ENCODE results near the gene DCLK2.
"Not testable (repeated sequence)": the region's sequence is repeated elsewhere in the genome, so short reads cannot be mapped to it uniquely, and the experiment has no call there.

The DCLK2 gene

DNA sequence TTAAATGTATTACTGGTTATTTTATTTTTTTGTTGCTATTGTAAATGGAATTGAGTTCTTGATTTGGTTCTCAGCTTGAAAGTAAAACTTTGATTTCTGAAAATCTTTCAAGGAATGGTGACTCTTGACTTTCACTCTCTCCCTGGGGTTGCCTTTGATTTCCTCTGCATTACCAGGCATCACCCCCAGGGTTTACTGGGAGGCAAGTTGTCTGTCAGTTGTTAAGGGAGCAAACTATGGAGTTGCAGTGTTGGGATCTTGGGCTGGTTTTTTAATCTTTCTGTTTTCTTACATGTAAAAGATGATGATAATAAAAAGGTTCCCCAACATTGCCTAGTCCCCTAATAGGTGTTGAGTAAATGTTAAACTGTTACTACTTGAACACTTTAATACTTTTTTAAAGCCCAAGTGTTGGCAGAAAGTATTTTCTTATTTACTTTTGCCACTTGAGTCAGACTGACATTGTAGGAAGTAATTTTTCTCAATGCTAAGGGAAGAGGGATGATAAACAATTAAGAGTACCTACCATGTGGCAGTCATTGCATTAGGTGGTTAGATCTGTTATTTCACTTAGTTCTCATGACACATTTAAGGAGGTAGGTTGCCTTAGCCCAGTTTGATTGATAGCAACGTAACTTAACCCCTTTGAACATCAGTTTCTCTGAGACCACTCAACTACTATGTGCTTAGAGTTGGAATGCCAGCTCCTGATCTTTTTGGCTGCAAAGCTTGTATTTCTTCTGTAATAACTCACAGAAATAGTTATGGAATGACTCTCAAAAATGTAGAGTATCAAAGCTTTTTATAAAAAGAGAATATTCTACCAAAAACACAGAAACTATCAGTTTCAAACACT is 67.1 kb downstream of the DCLK2 start:
- in situ Hi-C loops (cut with HindIII; ENCODE audit: low sequenced_read_pairs), result no loop called here

DNA sequence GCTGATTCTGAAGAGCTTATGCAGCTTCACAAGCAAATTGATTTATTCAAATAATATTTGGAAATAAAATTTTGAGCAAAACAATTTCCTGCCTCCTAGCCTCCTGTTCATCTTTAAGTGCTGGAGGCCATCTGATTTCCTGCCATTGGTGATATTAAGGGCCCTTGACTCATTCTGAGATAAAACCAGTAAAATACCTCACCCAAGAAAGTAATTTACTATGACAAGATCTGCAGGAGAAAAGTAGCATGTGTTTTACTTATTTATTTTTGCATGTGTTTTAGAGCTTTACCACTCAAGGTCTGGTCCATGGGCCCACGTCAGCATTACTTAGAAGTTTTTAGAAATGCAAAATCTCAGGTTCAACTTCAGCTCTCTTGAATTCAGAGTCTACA is 67.7 kb downstream of the DCLK2 start:
- in situ Hi-C loops (cut with HindIII; ENCODE audit: low sequenced_read_pairs), result no loop called here

DNA sequence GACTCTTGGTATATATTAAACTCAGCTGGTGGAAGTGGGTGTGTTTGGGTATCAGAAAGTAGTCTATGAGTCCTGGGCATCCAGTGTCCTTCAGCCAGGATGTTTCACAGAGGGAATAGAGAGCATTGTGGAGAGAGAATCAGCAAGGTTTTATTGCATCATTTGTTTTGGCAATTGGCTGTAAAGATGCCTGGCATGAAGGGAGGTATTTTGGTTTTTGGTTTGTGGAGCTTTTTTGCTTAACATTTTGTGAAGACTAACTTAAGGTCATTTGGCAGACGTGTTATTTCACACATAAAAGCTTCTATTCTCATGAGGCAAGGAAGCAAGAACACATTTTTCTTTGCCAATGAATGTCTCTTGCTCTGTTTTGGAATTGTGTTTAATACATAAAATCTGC is 71.1 kb downstream of the DCLK2 start:
- in situ Hi-C loops (cut with HindIII; ENCODE audit: low sequenced_read_pairs), result no loop called here

DNA sequence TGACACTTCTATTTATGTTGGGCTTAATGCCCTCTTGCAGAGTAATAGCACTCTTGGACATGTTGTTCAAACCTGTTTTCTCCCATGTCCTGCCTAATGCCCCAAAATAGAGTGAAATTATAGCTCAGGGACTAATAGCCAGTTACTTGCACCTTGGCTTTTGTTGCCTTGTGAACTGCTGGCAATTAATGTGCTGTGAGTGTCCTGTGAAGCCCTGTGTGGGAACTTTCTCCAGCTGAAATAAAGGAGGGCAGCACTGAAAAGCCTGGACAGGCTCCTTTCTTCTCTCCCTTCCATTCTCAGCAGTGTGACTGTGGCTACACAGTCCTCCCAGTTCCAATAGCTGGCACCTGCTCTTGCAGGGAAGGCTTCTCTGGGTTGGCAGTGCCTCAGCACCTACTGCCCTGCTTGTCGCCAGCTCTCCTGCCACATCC is 72.4 kb downstream of the DCLK2 start:
- in situ Hi-C loops (cut with HindIII; ENCODE audit: low sequenced_read_pairs), result no loop called here

DNA sequence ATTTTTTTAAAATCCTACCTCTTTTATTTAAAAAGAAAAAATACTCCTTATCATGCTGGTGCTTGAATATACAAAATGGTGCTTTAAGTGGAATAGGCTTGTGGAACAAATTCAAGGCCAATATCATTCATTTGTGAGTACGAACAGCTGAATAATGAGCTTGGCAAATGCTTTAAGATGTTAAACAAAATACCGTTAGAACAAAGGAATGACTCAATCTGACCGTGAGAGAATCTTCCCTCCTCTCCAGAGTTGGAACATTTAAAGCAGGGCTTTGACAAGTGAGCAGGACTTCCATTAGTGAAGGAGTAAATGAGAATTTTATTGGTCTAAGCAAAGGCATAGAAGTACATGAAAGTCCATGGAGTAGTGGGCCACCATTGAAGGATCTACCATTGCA is 74.5 kb downstream of the DCLK2 start:
- in situ Hi-C loops (cut with HindIII; ENCODE audit: low sequenced_read_pairs), result no loop called here

DNA sequence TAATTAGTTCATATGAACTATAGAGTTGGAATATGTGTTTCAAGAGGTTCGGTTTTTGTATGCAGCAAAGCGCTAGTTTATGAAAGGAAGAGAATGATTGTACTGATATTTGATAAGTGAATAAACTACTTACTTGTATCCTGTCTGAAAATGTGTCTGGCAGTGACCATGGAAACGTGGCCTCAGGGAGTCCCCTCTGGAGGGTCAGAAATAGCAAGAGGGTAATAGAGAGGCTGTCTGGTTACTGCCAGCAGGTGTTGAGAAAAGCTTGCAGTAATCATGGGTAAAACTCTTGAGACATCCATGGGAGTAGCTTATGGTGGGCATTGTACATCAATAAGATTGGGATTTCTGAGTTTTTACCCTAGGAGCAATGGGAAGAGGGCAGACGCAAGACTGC is 77.1 kb downstream of the DCLK2 start:
- in situ Hi-C loops (cut with HindIII; ENCODE audit: low sequenced_read_pairs), result no loop called here

DNA sequence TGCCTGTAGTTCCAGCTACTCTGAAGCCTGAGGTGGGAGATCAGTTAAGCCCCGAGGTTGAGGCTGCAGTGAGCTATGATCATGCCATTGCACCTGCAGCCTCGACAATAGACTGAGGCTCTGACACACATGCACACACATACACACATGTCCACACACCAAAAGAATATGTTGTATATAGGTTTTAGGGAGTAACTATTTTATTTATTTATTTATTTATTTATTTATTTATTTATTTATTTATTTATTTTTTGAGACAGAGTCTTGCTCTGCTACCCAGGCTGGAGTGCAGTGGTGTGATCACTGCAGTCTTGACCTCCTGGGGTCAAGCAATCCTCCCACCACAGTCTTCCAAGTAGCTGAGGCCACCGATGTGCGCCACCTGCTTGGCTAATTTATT is 78.3 kb downstream of the DCLK2 start:
- in situ Hi-C loops (cut with HindIII; ENCODE audit: low sequenced_read_pairs), result no loop called here

DNA sequence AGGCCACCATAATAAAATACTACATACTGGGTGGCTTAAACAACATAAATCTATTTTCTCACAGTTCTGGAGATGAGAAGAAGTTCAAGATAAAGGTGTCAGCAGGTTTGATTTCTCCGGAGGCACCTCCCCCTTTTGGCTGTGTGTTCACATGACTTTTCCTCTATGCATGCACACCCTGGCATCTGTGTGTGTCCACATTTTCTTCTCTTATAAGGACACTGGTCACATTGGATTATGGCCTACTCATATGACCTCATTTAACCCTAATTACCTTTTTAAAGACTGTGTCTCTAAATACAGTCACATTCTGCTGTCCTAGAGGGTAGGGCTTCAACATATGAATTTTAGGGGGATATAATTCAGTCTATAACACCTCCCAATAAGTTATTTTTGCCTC is 79.8 kb downstream of the DCLK2 start:
- in situ Hi-C loops (cut with HindIII; ENCODE audit: low sequenced_read_pairs), result no loop called here

DNA sequence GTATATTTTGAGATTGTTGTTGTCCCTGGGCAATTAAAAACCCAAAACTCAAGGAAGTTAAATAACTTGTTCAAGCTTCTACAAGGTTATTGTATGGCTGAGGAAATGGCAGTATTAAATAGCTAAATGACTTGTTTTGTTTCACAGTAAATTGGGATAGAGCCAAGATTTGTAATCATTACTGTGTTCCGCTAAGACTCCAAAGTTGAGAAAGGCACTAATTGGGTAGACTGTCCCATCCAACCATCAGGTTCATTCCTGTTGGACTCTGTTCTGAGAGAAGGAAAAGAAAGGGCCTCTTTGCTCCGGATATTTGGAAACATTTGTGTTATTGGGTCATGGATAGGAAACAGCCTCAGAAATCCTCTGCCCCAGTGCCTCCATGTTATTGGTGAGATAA is 82.2 kb downstream of the DCLK2 start:
- in situ Hi-C loops (cut with HindIII; ENCODE audit: low sequenced_read_pairs), result no loop called here

DNA sequence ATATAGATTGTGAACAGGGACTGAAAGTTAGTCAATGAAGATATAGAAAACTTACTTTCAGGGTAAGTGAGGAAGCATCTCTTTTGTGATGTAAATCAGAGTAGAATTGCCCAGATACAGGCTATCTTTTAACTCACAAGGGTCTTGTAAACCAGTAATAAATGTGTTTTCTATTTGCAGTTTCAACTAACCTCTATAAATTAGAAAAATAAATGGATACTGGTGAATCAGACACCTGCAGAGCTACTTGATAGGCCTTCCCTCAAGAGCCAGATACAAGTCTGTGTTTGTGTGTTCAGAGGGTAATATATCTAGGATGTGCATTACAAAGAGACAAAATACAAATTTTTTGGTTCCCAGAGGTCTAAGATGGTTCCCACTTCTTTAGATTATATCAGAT is 82.9 kb downstream of the DCLK2 start:
- in situ Hi-C loops (cut with HindIII; ENCODE audit: low sequenced_read_pairs), result no loop called here

DNA sequence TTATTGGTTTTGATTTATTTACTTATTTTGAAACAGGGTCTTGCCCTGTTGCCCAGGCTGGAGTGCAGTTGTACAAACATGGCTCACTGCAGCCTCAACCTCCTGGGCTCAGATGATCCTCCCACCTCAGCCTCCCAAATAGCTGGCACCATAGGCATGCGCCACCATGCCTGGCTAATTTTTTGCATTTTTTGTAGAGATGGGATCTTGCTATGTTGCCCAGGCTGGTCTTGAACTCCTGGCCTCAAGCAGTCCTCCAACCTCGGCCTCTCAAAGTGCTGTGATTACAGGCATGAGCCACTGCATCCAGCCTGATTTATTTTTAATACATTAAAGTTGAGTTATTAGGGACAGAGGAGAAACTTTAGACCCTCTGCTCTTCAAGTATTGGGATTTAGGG is 83.8 kb downstream of the DCLK2 start:
- in situ Hi-C loops (cut with HindIII; ENCODE audit: low sequenced_read_pairs), result not testable (repeated sequence)

DNA sequence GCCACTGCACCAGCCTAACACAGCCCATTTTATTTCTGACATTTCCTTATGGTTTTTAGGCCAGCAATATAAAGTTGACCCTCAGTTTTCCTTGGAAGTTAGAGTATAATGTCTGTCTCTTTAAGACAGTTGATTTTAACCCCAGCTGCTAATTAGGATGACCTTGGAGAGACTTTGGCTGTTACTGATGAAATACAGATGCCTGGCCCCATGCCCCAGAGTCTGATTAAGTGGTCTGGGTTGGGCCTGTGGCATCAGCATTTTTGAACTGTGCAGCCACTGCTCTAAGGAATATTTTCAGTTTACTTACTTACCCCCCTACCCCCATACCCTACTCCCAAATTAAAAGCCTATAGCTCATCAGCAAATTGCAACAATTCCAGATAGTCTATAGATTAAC is 85.8 kb downstream of the DCLK2 start:
- in situ Hi-C loops (cut with HindIII; ENCODE audit: low sequenced_read_pairs), result no loop called here

DNA sequence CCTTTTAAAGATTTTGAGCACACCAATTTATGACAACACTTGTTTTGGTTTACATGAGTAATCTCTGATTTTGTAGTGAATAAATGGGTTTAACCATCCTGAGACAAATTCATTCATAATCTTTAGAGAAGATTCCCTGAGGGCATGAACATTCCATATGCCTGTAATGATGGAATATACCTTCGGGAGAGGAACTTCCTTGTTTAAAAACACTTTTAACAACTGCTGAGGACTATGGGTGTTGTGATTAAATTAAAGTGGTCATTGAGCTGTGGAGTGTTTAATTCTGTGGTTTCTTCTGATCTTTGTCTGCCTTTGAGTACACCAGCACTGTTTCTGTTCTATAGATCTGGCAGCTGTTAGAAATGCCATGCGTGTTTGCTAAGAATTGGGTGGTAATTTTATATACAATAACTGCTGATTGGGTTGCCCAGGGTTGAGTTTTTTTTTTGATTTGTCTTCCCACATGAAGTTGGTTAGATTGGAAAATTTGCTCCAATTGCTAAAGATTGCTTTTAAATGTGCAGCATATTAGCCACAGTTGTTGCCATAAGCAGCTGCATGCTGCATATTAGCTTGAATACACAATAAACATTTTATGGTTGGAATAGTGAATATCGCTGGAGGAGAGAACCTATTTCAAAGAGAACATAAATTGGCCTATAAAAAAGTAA is 86.8 kb downstream of the DCLK2 start:
- in situ Hi-C loops (cut with HindIII; ENCODE audit: low sequenced_read_pairs), result no loop called here

DNA sequence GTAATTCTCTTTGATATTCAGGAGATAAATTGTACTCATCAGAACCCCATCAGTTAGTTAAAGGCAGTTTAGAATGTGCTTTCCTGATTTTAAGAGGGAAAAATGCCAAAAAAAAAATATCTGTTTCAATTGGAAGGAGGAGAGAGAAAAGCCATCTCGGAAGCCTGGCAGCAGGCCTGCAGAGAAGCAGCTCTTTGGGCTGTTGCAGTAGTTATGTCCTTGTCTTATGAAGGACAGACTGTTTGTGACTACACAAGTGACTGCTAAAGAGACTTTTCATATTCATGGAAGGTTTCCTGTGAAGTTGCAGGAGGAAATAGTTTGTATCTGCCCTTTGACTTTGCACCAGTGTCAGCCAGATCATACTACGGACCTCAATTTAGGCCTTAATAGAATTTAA is 88.8 kb downstream of the DCLK2 start:
- in situ Hi-C loops (cut with HindIII; ENCODE audit: low sequenced_read_pairs), result no loop called here

DNA sequence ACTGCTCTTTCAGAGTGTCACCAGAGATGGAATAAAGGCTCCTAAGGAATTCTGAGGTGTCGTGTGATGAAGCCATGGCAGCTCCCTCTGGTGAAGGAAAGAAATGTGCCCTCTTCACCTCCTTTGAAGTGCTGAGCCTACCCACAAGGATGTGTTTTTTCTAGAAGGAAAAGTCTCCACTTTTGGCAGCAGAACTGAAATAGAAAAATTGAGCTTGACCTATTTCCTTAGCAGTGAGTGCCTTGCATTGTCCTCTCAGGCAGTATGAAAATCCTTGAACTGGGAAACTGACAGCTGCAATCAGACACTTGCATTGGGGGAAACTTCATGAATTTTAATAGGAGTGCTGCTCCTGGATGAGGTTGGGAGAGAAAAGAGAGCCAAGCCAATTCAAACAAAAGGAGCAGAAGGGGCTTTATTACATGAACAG is 95.2 kb downstream of the DCLK2 start:
- in situ Hi-C loops (cut with HindIII; ENCODE audit: low sequenced_read_pairs), result no loop called here

DNA sequence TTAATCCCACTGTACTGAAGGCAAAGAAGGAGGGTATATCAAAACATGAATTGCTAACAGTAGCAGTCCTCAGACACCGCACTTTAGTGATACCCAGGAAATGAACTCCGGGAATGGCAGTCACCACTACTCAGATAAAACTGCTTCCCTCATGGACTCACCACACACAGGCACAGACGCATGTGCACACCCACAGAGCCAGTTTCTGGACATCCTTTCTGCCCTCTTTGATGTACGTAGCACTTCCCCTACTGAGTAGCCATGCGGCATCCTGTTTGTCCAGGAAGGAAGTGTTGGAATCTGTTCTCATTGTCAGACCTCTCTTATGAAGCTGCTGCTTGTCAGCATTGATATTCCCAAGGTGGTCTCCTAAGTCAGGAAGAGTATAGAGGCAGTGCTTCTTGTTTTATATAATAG is 95.7 kb downstream of the DCLK2 start:
- in situ Hi-C loops (cut with HindIII; ENCODE audit: low sequenced_read_pairs), result no loop called here

DNA sequence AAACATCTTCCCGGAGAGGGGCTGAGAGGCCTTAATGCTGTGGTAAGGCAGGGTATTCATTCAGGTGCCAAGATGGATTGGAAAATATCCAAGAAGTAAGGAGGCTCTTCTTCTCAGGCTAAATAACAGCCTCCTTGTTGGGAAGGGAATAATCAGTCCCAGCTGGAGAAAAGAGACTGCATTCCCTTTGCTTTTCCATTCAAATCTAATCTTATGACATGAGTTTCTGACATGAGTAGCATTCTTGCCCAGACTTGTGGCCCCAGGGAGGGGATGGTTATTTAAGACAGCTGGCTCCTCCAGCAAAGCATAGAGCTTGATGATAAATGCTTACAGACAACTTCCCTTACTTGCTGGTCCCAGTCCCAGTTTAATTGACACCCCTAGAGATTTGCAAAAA is 98.3 kb downstream of the DCLK2 start:
- in situ Hi-C loops (cut with HindIII; ENCODE audit: low sequenced_read_pairs), result no loop called here

DNA sequence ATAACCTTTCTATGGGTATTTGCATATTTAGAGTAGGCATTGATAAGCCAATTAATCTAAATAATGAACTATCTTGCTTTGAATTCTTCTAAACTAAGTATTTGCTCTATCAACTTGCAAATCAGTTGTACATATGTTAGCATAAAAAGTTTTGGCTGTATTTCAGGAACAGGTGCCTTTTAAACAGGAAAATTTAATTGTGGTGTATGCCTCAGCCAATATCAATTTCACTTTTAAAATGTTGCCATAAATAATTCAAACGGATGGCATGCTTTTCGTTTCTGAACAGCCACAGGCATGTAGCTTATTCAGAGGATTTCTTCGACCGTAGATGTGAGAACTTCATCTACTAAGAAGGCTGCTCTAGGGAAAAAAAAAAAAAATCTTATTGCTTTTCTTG is 99.9 kb downstream of the DCLK2 start:
- in situ Hi-C loops (cut with HindIII; ENCODE audit: low sequenced_read_pairs), result no loop called here

DNA sequence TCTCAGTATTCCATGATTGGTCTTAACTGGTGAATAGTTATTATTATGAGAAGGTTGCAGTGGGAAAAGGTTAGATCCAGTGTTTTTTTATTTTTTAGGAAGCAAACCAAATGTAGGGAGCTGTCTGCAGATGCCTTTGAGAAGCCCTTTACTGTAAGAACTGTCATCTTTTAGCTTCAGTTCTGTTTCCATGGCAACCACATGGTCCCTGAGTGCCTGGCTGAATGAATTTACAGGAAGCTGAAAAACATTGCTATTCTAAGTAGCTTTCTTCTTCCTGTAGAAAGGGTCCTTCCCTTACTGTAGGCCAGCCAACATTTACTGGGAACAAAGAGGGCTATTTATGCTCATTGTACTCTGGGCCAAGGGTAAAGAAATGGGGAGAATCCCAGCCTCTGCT is 103.3 kb downstream of the DCLK2 start:
- in situ Hi-C loops (cut with HindIII; ENCODE audit: low sequenced_read_pairs), result no loop called here

DNA sequence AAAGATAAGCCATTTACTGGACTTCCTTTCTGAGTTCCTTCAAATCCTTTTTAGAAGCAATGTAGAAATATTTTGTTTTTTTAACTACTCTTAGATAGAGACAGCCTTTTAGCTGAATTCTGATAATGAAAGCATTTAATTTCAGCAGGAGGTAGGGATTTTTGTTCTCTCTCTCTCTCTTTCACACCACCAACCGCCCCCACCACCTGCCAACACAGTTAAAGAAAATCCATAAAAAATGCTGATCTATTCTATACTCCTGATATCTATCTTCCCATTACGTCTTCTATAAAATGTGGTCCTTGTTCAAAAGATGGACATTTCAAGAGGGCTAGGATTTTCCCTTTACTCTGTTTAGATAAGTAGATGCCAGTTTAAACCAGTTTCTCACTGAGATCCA is 104.5 kb downstream of the DCLK2 start:
- in situ Hi-C loops (cut with HindIII; ENCODE audit: low sequenced_read_pairs), result no loop called here

DNA sequence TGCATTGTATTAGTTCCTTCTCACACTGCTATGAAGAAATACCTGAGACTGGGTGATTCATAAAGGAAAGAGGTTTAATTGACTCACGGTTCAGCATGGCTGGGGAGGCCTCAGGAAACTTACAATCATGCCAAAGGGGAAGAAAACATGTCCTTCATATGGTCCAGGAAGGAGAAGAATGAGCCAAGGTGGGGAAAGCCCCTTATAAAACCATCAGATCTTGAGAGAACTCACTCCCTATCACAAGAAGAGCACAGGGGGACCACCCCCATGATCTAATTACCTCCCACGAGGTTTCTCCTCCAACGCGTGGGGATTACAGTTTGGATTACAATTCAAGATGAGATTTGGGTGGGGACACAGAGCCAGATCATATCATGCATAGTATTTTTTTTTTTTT is 106.8 kb downstream of the DCLK2 start:
- in situ Hi-C loops (cut with HindIII; ENCODE audit: low sequenced_read_pairs), result not testable (repeated sequence)

DNA sequence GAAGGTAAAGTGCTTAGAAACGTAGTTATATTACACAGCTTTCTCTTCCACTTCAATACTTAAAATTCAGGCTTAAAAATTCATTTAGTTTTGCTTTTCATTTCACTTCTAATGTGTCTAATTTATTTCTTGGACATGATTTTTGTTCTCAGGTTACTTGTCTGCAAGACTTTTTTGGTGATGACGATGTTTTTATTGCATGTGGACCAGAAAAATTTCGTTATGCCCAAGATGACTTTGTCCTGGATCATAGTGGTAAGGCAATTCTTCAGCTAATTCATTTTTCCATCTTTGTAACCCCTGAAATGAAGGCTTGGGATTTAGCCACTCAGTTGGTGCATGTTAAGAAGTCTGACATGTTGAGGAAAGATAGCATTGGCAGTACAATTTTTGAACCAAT is 114.7 kb downstream of the DCLK2 start:
- in situ Hi-C loops (cut with HindIII; ENCODE audit: low sequenced_read_pairs), result no loop called here
